SIG-M5 treated with dmso at 0.1 percent for 504 hours (cell line): ENCODE data around the gene CRB1.
A peak's percentile ranks its signal among the peaks of the same experiment; 100 is the strongest.
"Not testable (repeated sequence)": the region's sequence is repeated elsewhere in the genome, so short reads cannot be mapped to it uniquely, and the experiment has no call there.

Experiments used
- DNase-seq: peaks from one replicate; lab custom pipeline; 2025; ENCODE audit not compliant: unreplicated experiment; lab: John Stamatoyannopoulos, UW

The CRB1 gene

DNA sequence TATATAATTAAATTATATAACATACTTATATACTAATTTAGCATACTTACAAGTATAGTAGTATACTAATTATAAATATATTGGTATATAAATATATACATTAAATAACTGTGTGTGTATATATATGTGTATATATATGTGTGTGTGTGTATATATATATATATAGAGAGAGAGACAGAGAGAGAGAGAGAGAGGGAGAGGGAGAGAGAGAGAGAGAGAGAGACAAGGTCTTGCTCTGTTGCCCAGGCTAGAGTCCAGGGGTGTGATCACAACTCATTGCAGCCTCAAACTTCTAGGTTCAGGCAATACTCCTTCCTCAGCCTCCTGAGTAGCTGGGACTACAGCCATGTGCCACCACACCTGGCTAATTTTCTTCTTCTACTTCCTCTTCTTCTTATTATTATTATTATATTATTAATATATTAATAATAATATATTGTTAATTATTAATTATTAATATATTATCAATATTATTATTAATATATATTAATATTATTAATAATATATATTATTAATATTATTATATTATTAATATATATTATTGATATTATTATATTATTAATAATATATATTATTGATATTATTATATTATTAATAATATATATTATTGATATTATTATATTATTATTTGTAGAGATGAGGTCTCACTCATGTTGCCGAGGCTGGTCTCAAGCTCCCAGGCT is 185.5 kb downstream of the CRB1 start:
- DNase-seq: no peak

DNA sequence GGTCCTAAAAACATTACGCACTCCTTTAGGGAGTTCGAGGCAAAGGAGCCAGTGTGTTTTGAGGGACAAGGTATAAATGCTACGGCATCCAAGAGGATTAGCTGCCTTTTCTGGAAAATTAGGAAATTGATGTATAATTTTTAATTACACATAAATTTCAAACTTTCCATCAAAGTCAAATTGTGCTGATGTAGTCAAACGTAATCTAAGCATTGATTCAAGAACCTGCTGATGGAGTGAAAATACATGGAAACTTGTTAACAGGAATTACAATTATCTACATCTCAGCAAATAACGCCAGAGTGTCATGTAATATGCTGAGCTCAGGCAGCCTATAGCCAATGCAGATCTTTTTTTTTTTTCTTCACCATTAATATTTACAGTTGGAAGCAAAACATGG is 194.5 kb downstream of the CRB1 start:
- DNase-seq: no peak

DNA sequence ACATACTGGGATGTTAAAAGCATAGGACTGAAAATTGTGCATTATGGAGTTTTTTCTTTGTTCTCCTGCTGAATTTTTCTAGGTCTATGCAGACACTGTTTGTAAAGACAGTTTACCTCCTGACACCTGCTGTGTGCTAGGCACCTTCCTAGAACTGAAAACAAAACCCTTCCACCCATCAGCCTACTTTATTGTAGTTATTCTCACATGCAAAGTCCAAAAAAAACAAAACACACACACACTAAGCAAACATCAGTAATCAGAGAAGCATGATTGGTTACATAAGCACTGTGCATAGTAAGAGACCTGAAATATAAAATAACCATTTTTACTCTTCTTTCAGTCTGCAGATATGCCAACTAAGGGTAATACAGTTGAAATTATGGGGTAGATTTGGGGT is 195.1 kb downstream of the CRB1 start:
- DNase-seq: no peak

DNA sequence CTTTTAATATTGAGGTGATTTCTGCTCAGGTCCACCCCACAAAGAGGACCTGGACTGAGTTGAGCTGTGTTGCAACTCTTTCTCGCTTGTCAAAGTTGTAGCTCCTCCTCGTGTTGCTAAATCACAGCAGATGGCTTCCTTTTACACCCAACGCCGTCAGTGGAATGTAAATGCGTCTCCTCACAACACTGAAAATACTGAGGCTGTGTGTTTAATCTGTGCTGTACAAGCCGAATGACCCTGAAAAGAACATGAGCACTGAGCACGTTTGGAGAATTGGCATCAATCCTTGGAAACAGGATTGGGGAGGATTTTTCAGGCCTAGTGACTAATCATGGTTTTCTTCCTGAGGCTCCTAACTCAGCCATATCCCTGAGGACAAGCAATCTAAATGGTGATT is 196.0 kb downstream of the CRB1 start:
- DNase-seq: peak; percentile 32

DNA sequence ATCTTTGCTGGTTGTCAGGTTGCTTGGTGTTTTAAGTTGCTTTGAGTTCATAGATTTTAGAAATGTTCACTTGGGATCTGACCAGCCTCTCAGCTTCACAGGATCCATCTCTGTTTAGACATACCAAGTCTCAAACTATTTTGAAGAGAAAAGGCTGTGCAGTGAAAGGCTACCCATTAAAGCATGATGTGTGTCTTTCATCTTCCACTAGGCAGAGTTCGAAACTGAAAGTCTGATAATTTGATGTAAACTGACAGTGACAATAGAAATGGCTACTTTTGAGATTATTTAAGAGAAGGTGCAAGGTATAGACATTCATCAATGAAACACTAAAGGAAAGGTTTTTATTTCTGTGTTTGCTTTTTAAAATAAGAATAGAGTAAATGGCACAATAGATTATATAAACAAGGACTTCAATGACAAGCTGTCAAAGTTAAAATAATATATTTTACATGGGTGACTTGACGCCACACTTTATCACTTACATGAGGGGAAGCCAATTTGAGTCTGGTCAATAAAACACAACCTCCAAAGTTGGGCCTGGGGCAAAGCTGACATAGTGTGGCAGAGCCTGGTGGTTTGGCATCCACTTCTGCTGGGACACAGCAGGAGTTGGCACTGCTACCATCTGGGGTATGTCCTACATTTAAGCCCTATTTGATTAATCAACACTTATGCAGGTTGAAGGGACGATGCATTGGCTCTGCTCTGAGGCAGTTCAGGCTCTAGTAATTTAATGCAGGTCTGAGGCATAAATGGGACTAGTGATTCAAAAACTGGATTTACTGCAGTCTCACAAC is 197.7 kb downstream of the CRB1 start:
- no peak for DNase-seq

GRCh38 chr1:197466813-197467212 is 198.8 kb downstream of the CRB1 start:
- no peak for DNase-seq

DNA sequence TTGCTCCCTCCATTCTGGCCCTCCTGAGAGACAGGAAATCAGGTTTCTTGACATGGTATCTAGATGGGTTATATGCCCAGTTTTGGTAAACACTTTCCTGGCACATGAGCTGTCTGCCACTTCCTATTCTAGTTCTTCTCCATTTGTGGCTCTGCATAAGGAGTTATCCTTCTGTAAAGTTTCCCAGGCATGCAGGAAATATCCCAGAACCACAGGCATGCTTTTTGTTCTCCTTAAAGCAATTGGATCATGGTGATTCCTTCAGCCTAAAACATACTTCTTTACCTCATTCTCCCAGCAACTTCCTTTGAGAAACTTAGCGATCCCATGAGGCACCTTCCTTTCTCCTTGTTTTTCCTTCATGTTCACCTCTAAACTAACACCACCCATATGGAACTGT is 199.8 kb downstream of the CRB1 start:
- DNase-seq: no peak

- no peak for DNase-seq
These were observed 200.6 kb downstream of the CRB1 start for GRCh38 chr1:197468543-197469175.

GRCh38 chr1:197469620-197470210 is 201.7 kb downstream of the CRB1 start:
- peak; percentile 53 for DNase-seq

- no peak for DNase-seq
These were observed 202.3 kb downstream of the CRB1 start for GRCh38 chr1:197470330-197470729.

GRCh38 chr1:197471248-197471985 is 203.4 kb downstream of the CRB1 start:
- no peak for DNase-seq

GRCh38 chr1:197472141-197472540 is 204.1 kb downstream of the CRB1 start:
- DNase-seq: no peak

DNA sequence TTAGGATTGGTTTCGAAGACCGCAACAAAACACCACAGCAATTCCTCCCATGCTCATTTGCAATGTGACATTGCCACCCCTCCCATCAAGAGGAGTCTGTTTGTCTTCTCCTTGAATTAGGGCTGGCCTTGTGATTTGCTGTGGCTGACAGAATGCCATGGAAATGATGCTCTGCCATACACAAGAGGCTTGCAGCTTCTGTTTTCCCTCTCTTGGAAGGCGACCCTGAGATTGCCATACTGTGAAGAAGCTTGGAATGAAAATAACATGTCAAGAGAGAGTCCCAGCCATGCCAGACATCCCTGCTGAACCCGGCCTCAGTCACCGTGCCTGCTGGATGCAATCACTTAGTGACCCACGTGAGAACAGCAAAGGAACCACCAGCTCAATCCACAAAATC is 212.4 kb downstream of the CRB1 start:
- DNase-seq: no peak

DNA sequence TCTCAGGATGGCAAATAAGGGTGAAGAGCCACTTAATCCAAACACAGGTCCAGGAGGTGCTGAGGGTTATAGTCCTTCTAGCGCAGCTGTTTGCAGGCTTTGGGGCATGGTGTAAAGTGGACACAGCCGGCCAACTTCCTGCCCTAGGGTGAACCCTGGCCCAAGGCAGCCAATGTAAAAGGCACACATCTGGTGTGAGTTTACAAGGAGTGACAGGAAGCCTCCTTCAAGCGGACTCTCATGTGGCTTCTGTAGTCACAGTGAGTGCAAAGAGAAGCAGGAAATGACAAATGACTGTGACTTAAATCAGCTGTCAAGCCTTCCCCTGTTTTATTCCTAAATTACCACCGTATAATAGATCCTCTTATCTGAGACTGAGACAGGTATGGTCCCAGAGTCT is 213.0 kb downstream of the CRB1 start:
- DNase-seq: no peak

GRCh38 chr1:197485790-197486189 is 217.7 kb downstream of the CRB1 start:
- peak; percentile 63 for DNase-seq

DNA sequence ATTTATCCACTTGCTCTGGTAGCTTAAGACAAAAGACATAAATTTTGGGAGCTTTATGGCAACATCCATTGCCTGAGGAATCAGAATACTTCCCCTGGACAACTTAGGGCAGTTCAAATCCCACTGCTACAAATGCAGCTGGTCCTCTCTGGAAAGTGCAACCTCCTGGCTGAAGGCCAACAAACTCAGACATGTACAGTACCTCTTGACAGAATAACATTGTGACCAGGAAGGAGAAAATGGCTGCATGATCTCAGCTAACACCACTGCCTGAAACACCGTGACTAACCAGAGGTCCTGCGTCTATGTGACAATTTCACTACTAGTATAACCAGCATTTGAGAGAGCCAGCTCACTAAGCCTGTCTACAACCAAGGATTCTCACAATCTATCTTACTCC is 218.9 kb downstream of the CRB1 start:
- DNase-seq: no peak

GRCh38 chr1:197491505-197491904 is 223.5 kb downstream of the CRB1 start:
- not testable (repeated sequence) for DNase-seq

GRCh38 chr1:197496722-197497121 is 228.7 kb downstream of the CRB1 start:
- DNase-seq: no peak

DNA sequence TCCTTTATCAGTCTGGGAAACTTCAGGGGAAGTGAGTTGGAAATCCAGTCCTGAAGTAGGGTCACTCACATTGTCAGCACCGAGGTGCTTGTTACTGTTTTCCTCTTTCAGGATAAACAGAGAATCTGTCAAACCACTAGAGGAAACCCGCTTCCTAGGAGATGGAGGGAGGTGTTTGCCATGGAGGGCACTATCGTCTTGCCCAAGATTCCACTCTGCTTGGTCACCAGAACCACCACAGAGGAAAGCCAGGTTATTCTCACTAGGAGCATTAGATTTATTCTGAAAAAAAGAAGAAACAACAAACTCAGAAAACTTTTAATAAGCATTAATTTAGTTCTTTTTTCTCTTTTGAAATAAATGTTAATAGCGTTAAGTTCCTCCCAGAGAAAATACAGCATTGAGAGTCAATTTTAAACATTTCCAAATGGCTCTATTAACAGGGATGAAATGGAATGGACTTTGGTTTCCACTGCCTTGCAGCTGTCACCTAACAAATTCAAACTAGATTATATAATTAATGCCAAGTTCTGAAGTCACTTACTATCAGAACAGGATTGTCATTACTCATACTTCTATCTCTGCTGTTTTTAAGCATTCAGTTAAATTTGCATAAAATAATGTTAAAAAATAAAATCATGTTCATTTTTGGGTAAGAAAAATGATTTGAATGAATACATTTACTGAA is 242.8 kb downstream of the CRB1 start:
- no peak for DNase-seq

- DNase-seq: no peak
These were observed 247.4 kb downstream of the CRB1 start for GRCh38 chr1:197515421-197515820.
